HEK293T (cell line): ENCODE data around the gene SELE.

Experiments used
- ARNT ChIP-seq: fragments of 450-650 bp; IDR thresholded peaks from 2 replicates; pipeline ENCODE4 v1.6.1; 2017; ENCODE audit warnings: mild to moderate bottlenecking
- BHLHE40 ChIP-seq: fragments of 450-650 bp; IDR thresholded peaks from 2 replicates; pipeline ENCODE4 v1.6.1; 2016; ENCODE audit warnings: mild to moderate bottlenecking, moderate library complexity, borderline replicate concordance
- CTBP1 ChIP-seq: fragments of 450-650 bp; IDR thresholded peaks from 2 replicates; pipeline ENCODE4 v1.6.1; 2016; ENCODE audit warnings: borderline replicate concordance
- FOXA1 ChIP-seq: fragments of 450-650 bp; IDR thresholded peaks from 2 replicates; pipeline ENCODE4 v1.6.1; 2016; ENCODE audit warnings: mild to moderate bottlenecking
- FOXK2 ChIP-seq: fragments of 450-650 bp; IDR thresholded peaks from 2 replicates; pipeline ENCODE4 v1.6.1; 2016; ENCODE audit warnings: mild to moderate bottlenecking
- FOXM1 ChIP-seq: fragments of 450-650 bp; IDR thresholded peaks from 2 replicates; pipeline ENCODE4 v1.6.1; 2017; ENCODE audit warnings: mild to moderate bottlenecking, borderline replicate concordance
- HDGF ChIP-seq: fragments of 450-650 bp; IDR thresholded peaks from 2 replicates; pipeline ENCODE4 v1.6.1; 2017; ENCODE audit warnings: antibody characterized with exemption, borderline replicate concordance
- SP1 ChIP-seq: fragments of 450-650 bp; IDR thresholded peaks from 2 replicates; pipeline ENCODE4 v1.6.1; 2017
- SUZ12 ChIP-seq: fragments of 450-650 bp; IDR thresholded peaks from 2 replicates; pipeline ENCODE4 v1.6.1; 2016; ENCODE audit warnings: mild to moderate bottlenecking
- TF ChIP-seq, protein P1 (sequence below): fragments of 450-650 bp; IDR thresholded peaks from 2 replicates; pipeline ENCODE4 v1.6.1; 2016

DNA sequence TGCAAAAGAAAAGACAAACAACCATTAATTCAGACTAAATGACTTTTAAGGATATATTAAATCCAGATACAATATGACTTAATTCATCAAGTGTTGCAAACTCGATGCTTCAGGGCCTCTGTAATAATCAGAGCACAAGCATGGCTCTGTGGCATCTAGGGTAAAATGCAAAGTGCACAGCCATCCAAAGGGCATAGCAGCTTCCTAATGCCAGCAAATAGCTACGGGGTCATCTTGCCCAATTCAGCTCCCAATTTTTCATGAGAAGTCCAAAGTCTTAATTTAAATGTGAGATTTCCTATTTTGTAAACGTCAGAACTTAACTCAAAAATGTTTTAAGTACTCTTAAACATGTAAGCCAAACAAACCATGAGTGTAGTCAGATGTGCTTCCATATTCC is 7.9 kb downstream of the SELE start:
- TF ChIP-seq CTBP1: no peak
- no peak for TF ChIP-seq BHLHE40
- TF ChIP-seq SP1: no peak
- TF ChIP-seq, protein P1, sequence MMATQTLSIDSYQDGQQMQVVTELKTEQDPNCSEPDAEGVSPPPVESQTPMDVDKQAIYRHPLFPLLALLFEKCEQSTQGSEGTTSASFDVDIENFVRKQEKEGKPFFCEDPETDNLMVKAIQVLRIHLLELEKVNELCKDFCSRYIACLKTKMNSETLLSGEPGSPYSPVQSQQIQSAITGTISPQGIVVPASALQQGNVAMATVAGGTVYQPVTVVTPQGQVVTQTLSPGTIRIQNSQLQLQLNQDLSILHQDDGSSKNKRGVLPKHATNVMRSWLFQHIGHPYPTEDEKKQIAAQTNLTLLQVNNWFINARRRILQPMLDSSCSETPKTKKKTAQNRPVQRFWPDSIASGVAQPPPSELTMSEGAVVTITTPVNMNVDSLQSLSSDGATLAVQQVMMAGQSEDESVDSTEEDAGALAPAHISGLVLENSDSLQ: no peak
- TF ChIP-seq HDGF: no peak
- TF ChIP-seq ARNT: no peak
- no peak for TF ChIP-seq FOXM1
- no peak for TF ChIP-seq FOXK2
- TF ChIP-seq SUZ12: no peak
- no peak for TF ChIP-seq FOXA1
